ENCODE results near the gene F7.

Gene F7

DNA sequence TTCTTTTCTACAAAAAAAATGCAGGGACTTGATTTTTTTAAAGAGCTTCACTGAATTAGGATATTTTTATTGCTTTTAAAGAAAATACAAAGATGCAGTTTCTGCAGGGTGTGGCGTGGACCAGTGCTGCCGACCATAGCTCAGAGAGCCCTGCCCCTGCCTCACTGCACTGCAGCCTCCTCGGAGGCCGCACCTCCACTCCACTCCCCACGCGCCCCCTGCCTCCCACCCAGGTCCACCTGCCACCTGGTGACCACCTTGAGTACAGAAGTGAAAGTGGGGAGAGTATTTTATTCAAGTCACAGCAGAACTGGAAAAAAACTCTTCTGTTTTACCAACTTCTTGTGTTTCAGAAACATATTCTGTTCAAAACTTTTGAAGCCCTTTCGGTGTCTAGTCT is 7.9 kb upstream of the F7 start:
- TF ChIP-seq, protein P1, sequence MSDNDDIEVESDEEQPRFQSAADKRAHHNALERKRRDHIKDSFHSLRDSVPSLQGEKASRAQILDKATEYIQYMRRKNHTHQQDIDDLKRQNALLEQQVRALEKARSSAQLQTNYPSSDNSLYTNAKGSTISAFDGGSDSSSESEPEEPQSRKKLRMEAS (IDR thresholded peaks at IDR 0.05), result no peak
- no peak for TF ChIP-seq YY1 (IDR thresholded peaks at IDR 0.05; ENCODE audit: low read depth)

DNA sequence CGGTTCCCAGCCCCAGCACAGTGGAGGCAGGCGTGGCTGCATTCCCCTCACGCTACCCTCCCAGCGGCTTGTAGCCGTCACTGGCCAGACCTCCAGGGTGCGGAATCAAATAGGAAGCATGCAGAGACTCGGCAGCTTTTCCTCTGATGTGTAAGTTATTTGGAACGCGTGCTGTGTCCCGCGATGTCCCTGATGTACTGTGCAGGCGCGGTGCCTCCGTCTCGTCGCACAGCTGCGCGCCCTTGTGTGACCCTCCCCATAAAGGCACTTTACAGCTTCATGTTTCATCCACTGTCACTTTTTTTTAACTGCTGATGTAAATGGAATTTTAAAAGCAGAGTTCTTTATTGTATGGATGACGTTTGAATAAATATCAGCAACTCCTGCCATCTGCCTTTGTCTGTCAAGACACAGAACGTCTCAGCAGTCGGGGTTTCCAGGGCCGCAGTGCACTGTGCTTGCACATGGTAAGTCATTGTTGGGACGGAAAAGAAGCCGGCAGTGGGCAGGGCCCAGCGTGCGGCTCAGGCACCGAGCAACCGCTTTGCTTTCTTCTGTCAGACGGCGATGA is 7.3 kb upstream of the F7 start:
- TF ChIP-seq TEAD4 (IDR thresholded peaks at IDR 0.05) (no peak), EGR1 (IDR thresholded peaks at IDR 0.05) (no peak), ZBTB7A (IDR thresholded peaks at IDR 0.05; ENCODE audit: low read depth) (no peak), TCF12 (IDR thresholded peaks at IDR 0.05; ENCODE audit: low read depth) (no peak), TAF1 (IDR thresholded peaks at IDR 0.05; ENCODE audit: low read depth) (no peak), CEBPB (IDR thresholded peaks at IDR 0.05) (no peak)
- TF ChIP-seq, protein P2, sequence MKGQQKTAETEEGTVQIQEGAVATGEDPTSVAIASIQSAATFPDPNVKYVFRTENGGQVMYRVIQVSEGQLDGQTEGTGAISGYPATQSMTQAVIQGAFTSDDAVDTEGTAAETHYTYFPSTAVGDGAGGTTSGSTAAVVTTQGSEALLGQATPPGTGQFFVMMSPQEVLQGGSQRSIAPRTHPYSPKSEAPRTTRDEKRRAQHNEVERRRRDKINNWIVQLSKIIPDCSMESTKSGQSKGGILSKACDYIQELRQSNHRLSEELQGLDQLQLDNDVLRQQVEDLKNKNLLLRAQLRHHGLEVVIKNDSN (IDR thresholded peaks at IDR 0.05), result no peak
- TF ChIP-seq, protein P3, sequence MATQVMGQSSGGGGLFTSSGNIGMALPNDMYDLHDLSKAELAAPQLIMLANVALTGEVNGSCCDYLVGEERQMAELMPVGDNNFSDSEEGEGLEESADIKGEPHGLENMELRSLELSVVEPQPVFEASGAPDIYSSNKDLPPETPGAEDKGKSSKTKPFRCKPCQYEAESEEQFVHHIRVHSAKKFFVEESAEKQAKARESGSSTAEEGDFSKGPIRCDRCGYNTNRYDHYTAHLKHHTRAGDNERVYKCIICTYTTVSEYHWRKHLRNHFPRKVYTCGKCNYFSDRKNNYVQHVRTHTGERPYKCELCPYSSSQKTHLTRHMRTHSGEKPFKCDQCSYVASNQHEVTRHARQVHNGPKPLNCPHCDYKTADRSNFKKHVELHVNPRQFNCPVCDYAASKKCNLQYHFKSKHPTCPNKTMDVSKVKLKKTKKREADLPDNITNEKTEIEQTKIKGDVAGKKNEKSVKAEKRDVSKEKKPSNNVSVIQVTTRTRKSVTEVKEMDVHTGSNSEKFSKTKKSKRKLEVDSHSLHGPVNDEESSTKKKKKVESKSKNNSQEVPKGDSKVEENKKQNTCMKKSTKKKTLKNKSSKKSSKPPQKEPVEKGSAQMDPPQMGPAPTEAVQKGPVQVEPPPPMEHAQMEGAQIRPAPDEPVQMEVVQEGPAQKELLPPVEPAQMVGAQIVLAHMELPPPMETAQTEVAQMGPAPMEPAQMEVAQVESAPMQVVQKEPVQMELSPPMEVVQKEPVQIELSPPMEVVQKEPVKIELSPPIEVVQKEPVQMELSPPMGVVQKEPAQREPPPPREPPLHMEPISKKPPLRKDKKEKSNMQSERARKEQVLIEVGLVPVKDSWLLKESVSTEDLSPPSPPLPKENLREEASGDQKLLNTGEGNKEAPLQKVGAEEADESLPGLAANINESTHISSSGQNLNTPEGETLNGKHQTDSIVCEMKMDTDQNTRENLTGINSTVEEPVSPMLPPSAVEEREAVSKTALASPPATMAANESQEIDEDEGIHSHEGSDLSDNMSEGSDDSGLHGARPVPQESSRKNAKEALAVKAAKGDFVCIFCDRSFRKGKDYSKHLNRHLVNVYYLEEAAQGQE (IDR thresholded peaks at IDR 0.05; ENCODE audit: low read depth), result no peak

DNA sequence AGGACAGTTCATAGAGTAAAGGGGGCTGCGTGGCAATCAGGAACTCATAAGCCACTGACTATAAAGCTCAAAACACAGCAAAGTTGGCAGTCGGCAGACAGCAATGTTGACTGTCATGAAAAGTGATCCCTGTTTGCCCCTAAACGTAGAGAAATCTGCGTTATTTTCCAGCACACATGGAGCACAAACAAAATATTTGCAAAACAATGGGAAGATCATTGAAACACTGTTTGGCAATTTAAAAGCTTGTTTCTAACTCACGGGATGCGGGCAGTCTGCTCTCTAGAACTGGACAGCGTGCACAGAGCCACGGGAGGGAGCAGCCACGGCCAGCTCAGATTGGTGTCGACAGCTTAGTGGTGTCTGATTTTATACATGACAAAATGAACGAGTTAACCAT is 6.4 kb upstream of the F7 start:
- TF ChIP-seq CEBPB (IDR thresholded peaks at IDR 0.05), result no peak
- TF ChIP-seq, protein P3 (IDR thresholded peaks at IDR 0.05; ENCODE audit: low read depth), result no peak
- TF ChIP-seq TAF1 (IDR thresholded peaks at IDR 0.05; ENCODE audit: low read depth), result no peak
- TF ChIP-seq FOXM1 (IDR thresholded peaks at IDR 0.05; ENCODE audit: borderline replicate concordance, low read depth), result no peak
- TF ChIP-seq EGR1 (IDR thresholded peaks at IDR 0.05), result no peak
- TF ChIP-seq RAD21 (IDR thresholded peaks at IDR 0.05; ENCODE audit: low read depth), result no peak
- no peak for TF ChIP-seq YY1 (IDR thresholded peaks at IDR 0.05; ENCODE audit: low read depth)
- TF ChIP-seq, protein P2 (IDR thresholded peaks at IDR 0.05), result no peak
- TF ChIP-seq TEAD4 (IDR thresholded peaks at IDR 0.05), result no peak
- no peak for TF ChIP-seq NFIC (IDR thresholded peaks at IDR 0.05)
- no peak for TF ChIP-seq CREB1 (IDR thresholded peaks at IDR 0.05; ENCODE audit: low read depth)
- no peak for TF ChIP-seq TCF12 (IDR thresholded peaks at IDR 0.05; ENCODE audit: low read depth)
- no peak for TF ChIP-seq EP300 (IDR thresholded peaks at IDR 0.05; ENCODE audit: borderline replicate concordance)
- TF ChIP-seq, protein P1 (IDR thresholded peaks at IDR 0.05), result no peak
- no peak for TF ChIP-seq ZBTB7A (IDR thresholded peaks at IDR 0.05; ENCODE audit: low read depth)

DNA sequence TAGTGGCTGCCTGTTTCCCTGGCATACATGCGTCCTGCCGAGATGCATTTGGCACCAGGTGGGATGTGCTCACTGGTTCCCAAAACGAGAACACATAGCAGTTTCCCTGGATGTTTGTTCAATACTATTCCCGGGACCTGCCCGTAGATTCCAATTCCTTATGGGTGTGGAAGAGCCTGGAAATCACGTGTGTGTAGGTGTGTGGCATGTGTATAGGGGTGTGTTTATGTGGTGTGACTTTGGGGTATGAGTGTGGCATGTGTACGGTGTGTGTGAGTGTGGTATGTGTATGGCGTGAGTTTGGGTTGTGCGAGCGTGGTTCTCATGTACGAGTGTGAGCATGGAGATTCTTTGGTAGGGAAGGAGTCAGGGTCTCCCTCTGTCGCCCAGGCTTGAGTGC is 2.9 kb upstream of the F7 start:
- TF ChIP-seq TCF12 (IDR thresholded peaks at IDR 0.05; ENCODE audit: low read depth) (no peak), TAF1 (IDR thresholded peaks at IDR 0.05; ENCODE audit: low read depth) (no peak), YY1 (IDR thresholded peaks at IDR 0.05; ENCODE audit: low read depth) (no peak), RAD21 (IDR thresholded peaks at IDR 0.05; ENCODE audit: low read depth) (no peak), CREB1 (IDR thresholded peaks at IDR 0.05; ENCODE audit: low read depth) (no peak), EGR1 (IDR thresholded peaks at IDR 0.05) (no peak), NFIC (IDR thresholded peaks at IDR 0.05) (no peak), TEAD4 (IDR thresholded peaks at IDR 0.05) (no peak), FOXM1 (IDR thresholded peaks at IDR 0.05; ENCODE audit: borderline replicate concordance, low read depth) (no peak), EP300 (IDR thresholded peaks at IDR 0.05; ENCODE audit: borderline replicate concordance) (no peak), ZBTB7A (IDR thresholded peaks at IDR 0.05; ENCODE audit: low read depth) (no peak), CEBPB (IDR thresholded peaks at IDR 0.05) (no peak)
- TF ChIP-seq, protein P3 (IDR thresholded peaks at IDR 0.05; ENCODE audit: low read depth), result no peak
- TF ChIP-seq, protein P1 (IDR thresholded peaks at IDR 0.05), result no peak
- TF ChIP-seq, protein P2 (IDR thresholded peaks at IDR 0.05), result no peak

Data from Ishikawa (cell line).